Suppressor macrophage (primary cell): ENCODE measurements around the gene AP1S3.
A peak's percentile ranks its signal among the peaks of the same experiment; 100 is the strongest.

Experiments
- DNase-seq, 4 experiments: peaks; one replicate each; pipeline ENCODE4 v3.0.0-alpha.2; 2020 to 2022

AP1S3 gene

DNA sequence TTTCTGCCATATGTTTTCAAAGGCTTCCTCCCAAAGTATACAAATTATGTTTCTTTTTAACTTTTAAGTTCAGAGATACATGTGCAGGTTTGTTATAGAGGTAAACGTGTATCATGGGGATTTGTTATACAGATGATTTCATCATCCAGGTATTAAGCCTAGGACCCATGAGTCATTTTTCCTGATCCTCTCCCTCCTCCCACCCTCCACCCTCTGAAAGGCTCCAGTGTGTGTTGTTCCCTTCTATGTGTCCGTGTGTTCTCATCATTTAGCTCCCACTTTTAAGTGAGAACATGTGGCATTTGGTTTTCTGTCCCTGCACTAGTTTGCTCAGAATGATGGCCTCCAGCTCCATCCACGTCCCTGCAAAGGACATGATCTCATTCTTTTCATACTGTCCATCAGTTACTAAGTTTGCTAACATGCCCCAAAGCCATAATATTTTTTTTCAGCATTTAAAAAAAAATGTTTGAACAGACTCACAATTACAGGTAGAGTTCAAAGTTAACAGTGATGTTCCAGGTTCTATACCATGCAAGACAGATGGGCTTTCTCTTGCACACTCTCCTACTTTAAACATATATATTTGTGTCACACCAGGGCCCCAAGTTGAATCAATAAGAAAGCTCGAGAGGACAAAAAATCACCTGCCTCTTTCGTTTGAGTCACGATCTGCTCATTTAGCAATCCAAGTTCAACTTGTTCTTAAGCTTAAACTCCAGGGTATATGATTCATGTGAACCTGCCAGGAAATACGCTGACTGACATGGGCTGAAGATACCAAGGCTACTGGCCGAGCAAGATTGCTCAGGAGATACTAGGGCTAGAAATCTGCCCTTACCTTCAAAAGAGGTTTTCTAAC is 77.6 kb downstream of the AP1S3 start:
- DNase-seq = no peak

DNA sequence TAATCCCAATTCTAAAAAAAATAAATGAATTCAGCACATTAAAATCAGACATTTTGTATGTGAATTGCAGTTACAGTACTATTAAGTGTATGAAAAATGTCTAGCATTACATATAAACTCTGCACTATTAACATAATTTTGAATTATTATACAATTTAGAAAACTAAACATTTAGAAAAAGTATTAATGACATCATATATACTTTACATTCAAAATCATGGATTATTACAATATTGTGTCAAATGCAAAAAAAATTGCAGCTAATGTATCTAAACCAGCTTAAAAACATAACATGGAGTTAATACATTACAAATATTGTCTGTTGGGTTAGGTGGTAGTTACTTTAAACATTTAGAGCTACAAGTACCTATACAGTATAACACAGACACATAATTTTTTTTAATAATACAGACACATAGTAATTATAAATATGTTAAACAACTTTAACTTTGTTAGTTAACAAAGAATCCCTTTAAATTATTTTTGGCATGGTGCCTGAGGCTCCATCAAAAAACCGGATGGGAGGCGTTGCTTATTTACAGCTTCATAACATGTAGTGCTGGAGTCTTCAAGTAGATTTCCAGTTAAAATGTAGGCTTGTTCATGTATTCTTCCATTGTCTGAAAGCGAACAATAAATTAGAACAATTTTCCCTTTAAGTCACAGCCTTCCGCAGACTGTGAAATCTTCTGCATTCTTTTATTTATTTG is 79.1 kb downstream of the AP1S3 start:
- DNase-seq = no peak

DNA sequence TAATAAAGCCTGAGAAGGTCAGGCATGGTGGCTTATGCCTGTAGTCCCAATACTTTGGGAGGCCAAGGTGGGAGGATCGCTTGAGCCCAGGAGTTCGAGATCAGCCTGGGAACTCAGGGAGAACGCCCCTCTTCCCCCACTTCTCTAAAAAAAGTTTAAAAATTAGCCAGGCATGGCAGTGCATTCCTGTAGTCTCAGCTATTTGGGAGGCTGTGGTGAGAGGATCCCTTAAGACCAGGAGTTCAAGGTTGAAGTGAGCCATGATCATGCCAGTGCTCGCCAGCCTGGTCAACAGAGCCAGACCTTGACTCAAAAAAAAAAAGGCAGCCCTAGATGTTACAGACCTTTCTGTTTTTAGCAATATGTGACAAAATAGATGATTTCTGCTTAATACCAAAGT is 83.4 kb downstream of the AP1S3 start:
- DNase-seq = no peak

GRCh38 chr2:223751012-223751411 is 86.4 kb downstream of the AP1S3 start:
- no peak for DNase-seq

DNA sequence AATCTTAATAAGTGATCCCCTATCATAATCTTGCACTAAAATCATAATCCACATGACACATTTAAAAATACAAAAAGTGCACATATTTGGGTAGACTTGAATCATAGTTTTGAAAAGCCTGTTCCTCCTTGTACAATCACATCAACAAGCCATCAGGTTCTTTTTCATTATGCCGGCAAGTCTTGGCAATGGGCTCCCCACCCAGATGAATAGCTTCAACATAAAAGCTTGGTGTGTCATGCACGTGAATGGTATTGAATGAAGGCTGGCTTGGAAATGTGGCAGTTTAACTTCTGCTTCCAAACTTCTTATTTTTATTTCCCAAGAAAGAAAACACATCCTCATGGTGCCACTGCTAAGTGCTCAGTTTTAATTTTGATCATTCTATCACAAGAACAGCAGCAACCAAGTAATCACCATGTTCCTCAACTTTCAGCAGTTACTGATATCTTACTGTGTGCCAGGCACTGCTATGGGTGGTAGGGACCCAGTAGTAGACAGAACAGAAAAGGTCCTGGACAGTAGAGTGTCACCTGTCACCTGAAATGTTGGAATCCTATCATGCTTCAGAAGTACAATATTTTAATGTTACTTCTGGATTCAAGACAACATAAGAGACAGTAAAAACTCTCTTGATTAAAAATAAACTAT is 89.9 kb downstream of the AP1S3 start:
- DNase-seq = no peak

GRCh38 chr2:223746611-223747010 is 90.8 kb downstream of the AP1S3 start:
- no peak for DNase-seq

DNA sequence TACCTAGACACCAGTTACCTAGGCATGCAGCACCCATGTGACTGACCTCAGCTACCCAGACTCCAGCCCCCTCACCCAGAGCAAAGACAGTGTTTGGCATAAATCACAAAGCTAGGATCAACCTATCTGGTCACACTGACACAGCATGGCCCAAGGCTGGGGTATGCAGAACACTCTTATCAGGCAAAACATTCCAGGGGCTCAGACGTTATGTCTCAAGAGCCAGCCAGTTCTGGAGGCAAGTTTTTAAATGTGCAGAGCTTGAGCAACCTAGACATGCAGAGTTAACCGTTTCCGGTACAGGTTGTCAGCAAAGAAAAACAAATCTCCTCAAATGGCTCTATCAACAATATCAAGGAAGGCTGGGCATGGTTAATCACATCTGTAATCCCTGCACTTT is 92.8 kb downstream of the AP1S3 start:
- no peak for DNase-seq

DNA sequence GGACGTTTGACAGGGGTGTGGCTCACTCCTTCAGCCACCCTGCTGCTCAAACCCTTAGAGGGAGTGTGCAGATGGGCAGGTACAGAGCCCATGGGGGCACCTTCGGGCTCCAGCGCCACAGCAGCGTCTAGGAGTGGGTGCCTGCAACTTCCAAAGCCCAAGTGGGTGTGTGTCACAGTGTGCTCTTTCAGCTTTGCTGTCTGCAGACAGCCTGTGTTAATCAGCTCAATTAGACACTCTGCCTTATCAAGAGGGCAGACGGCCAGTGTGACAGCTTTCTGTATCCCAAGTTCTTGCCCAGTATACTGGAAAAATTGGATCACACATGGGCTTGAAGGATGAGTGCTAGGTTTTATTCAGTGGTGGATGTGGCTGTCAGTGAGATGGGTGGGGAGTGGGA is 96.7 kb downstream of the AP1S3 start:
- DNase-seq = no peak

DNA sequence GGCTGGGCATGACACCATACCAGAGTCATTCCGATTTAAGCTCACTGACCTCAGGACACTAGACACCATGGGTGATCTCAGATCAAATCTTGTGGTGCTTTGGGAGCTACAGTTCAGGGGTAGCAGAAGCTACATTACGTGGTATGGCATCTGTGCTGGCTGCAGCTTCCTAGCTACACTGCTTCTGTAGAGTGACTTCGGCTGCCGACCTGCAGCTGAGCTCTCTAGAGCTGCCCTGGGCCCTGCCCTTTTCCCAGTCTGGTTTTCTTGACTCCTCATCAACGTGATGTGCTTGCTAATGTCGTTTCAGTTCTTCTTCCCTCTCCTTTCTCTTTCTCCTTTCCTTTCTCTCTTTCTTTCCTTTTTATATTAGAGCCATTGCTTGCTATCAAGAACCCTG is 100.2 kb downstream of the AP1S3 start:
- no peak for DNase-seq

- no peak for DNase-seq
These were observed 100.9 kb downstream of the AP1S3 start for GRCh38 chr2:223736488-223736887.

DNA sequence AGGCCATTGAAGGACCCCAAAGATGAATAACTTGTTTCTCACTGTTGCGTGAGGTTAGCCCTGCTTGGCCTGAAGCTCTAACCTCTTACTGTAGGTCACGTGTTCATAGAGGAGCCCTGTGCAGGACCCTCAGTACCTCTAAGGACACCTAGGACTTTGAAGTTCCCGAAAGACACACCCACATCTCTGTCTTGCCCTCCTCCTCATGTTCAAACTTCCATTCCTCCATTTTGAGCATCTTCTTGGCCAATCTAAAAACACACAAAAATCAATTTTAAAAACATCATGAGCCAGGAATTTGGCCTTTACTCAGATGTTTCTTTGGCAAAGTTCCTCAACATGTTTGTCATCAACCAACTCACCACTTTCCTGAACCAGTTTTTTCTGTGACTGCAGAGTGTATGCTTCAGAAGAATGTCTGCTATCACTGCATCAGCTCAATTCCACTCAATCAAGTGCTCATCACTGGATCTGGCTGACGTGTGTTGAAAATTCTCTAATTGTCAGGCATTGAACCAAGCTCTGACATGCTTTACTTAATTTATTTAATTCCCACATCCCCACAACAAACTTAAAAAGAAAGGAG is 101.6 kb downstream of the AP1S3 start:
- DNase-seq = no peak

DNA sequence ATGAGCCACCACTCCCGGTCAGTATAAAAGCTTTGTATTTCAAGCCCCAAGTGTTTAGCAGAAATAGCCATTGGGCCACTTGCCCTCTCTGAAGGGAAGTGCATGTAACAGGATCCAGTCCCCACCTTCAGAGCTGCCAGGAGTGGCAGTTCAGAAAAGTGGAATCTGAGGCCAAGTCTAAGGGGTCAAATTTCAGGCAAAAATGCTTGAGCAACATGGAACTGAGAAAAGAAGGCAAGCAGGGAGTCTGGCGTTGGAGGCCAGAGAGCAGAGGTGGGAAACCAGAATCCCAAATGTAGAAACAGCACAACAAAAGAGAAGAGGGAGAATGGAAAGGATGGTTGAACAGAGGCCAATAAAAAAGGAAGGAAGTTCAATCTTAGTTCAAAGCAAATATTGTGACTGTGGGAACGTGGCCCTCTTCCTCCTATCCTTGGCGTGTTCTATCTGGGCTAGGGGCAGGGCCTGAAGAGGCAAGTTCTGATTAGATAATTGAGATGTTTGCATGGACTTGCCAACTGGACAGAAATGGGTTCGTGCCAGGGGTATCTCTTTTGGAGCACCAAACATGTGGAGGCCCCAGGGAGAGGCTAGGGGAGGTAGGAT is 102.2 kb downstream of the AP1S3 start:
- DNase-seq = no peak

DNA sequence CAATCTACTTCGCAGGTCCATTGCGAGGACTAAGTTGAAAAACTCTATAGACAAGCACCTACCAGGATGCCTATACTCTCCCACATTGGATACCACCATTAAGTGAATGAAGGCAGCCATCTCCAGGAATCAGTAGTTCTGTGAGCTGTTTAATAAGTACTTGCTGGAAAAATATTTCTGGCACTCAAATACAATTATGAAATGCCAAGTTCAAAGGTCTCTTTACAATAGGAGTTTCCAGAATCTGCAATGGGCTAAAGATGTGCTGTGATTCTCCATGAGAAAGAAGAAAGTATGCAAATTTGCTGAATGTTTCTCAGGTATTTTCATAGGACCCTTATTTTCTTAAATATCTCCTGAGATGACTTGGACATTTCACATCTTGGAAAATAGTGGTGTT is 103.0 kb downstream of the AP1S3 start:
- DNase-seq = no peak

GRCh38 chr2:223732346-223732745 is 105.0 kb downstream of the AP1S3 start:
- no peak for DNase-seq

DNA sequence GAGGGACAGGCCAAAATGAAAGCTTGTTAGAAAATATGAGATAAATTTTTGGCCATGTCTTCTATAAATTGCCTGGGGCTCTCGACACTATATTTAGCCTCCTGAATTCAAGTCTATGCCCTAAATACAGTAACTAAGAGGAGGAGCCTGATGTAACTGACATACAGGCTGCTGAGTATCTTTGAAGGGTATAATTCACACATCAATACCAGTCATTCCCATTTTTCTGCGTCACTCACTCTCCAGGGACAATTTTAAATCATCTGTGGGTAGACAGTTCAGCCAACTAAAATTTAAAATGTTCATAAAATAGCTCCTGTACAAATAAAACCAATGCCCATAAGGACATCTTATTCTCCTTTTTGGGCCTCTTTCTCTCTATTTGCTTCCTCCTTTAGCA is 105.9 kb downstream of the AP1S3 start:
- no peak for DNase-seq

GRCh38 chr2:223729781-223730180 is 107.6 kb downstream of the AP1S3 start:
- no peak for DNase-seq

DNA sequence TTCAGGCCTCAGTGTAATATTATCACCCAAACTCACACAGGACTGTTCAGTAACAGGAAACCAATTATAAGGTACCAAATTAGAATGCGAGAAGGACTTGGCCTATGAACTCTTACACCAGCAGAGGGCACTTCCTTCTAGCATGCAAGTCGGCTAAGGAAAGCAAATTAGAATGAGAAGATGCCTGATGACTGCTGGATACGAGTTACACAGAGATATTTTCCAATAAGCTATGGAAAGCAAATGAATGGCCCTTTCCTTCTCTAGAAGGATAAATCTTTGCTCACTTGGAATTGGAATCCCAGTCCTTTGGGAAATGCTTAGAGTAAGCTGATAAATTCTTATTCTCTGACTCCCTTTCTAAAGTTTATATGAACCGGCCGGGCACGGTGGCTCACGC is 109.8 kb downstream of the AP1S3 start:
- DNase-seq = peak; percentile 46 to 74 (median 64)

DNA sequence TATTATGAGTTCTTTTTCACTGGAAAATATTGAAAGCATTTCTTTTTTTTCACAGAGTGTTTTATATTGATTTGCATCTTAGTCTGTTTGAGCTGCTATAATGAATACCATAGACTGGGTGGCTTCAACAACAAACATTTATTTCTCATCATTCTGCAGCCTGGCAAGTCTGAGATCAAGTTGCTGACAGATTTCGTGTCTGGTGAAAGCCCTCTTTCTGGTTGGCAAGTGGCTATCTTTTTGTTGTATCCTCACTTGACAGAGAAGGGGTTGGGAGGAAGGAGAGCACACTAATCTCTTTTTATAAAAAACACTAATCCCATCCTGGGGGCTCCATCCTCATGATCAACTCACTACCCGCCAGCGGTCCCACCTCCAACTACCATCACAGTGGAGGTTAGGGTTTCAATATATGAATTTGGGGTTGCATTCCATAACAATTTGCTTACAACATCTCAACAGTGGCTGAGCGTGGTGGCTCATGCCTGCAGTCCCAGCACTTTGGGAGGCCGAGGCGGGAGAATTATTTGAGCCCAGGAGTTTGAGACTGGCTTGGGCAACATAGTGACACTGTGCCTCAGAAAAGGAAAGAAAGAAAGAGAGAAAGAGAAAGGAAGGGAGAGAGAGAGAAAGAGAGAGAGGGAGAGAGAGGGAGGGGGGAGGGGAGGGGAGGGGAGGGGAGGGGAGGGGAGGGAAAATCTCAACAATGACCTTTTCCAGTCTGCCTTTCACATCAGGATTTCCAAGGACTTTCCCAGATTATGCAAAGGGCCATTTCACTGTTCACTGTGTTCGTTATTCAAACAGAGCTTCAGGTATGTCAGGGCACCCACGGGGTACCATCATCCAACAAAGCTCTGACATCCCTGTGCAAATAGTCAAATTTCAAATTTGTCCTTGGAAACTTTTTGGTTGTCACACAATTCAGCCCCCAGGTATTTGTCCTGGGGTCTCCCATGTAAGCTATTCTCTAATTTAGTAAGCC is 111.1 kb downstream of the AP1S3 start:
- no peak for DNase-seq

DNA sequence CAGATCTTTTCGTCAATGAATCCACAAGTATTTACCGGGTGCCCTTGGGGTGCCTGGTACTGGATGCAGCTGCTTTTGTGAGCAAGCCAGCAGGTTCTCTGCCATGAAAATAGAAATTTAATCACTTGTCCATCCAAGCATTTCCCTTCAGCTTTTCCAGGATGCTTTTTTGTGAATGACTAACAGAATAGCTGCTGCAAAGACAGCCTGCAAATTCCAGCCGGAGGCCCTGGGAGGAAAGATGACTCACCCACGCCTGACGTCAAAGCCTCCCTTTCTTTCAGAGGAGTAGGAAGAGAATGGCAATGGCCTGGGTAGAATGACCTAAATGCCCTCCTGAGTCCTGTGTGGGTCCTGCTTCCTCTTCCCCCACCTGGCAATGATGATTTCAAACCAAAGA is 111.9 kb downstream of the AP1S3 start:
- peak; percentile 70 to 88 (median 78) for DNase-seq

DNA sequence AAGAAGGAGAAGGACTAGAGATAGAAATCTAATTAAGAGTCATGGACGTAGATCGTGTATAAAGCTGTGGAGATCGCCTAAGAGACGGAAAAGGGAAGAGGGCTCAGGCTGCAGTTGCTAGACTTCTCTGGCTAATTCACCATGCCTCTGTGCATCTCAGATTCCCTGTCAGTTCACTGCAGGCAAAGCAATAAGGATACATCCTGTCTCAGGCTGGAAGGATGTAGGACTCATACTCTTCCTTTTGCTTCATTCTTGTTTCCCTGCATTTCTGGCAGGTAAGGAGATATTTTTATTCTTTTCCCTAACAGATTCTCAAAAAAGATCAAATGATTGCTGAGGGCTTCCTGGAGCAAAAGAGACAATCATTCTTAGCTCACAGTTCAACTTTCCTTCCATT is 112.5 kb downstream of the AP1S3 start:
- DNase-seq = no peak

DNA sequence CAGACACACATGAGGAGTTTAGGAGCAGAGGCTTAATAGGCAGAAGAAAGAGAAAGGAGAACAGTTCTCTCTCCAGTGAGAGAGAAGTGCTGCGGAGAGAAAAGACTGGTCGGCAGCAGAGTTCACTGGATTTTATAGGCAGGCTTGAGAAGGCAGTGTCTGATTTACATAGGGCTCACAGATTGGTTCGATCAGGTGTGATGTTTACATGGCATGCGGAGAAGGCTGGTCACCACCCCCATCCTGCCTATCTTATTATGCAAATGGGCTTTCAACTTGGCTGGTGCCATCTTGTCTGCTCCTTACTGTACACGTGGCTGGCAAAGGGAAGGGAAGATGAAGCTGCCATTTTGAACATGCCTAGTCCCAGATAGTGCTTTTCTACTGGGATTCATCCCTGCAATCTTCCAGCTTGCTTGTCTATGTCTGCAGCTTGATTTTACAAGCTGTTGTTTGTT is 113.4 kb downstream of the AP1S3 start:
- no peak for DNase-seq
